Ishikawa (cell line): ENCODE data around the gene UST.

Source experiments
- CREB1 ChIP-seq: IDR thresholded peaks from 2 replicates; pipeline ENCODE4 v1.6.1; 2012; ENCODE audit warnings: low read depth
- EGR1 ChIP-seq: IDR thresholded peaks from 2 replicates; pipeline ENCODE4 v1.6.1; 2012
- TF ChIP-seq, protein P1 (sequence below): IDR thresholded peaks from 2 replicates; pipeline ENCODE4 v1.6.1; 2012; ENCODE audit warnings: low read depth, mild to moderate bottlenecking
- TF ChIP-seq, protein P2 (sequence below): IDR thresholded peaks from 2 replicates; pipeline ENCODE4 v1.6.1; 2012

DNA sequence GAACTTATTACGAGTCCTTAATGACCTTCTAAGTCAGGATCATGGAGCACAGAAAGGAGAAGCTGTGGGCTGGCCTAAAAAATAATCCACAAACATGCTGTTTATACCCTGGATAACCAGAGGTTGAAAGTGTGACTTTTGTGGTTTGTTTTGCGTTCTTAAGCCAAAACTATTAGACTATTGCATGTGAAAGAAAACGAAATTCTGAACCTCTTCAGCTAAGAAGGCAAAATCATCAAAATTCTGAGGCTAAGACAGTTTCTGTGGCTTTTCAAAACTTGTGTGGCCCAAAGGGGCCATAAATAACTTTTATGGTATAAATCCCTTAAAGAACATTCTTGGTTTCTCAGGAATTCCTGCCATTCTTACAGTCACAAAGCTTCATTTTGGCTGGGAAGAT is 251.0 kb downstream of the UST start:
- TF ChIP-seq, protein P1, sequence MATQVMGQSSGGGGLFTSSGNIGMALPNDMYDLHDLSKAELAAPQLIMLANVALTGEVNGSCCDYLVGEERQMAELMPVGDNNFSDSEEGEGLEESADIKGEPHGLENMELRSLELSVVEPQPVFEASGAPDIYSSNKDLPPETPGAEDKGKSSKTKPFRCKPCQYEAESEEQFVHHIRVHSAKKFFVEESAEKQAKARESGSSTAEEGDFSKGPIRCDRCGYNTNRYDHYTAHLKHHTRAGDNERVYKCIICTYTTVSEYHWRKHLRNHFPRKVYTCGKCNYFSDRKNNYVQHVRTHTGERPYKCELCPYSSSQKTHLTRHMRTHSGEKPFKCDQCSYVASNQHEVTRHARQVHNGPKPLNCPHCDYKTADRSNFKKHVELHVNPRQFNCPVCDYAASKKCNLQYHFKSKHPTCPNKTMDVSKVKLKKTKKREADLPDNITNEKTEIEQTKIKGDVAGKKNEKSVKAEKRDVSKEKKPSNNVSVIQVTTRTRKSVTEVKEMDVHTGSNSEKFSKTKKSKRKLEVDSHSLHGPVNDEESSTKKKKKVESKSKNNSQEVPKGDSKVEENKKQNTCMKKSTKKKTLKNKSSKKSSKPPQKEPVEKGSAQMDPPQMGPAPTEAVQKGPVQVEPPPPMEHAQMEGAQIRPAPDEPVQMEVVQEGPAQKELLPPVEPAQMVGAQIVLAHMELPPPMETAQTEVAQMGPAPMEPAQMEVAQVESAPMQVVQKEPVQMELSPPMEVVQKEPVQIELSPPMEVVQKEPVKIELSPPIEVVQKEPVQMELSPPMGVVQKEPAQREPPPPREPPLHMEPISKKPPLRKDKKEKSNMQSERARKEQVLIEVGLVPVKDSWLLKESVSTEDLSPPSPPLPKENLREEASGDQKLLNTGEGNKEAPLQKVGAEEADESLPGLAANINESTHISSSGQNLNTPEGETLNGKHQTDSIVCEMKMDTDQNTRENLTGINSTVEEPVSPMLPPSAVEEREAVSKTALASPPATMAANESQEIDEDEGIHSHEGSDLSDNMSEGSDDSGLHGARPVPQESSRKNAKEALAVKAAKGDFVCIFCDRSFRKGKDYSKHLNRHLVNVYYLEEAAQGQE, result no peak
- TF ChIP-seq CREB1, result no peak
- no peak for TF ChIP-seq EGR1
- TF ChIP-seq, protein P2, sequence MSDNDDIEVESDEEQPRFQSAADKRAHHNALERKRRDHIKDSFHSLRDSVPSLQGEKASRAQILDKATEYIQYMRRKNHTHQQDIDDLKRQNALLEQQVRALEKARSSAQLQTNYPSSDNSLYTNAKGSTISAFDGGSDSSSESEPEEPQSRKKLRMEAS, result no peak
